Thyroid gland (tissue), 4 donors: ENCODE data around the gene GCK. TPM values are rescaled to one million over a fixed set of nuclear protein-coding genes. Genes with fewer than 3 reads are reported as not detected.

Experiments
- DNase-seq, 2 donors: peaks; one replicate each; pipeline ENCODE4 v3.0.0-alpha.2; 2019
- H3K27ac ChIP-seq, 3 donors: fragments of 200-600 bp; sonication (generic); 1 replicate in 2 of 3; 2 replicates in 1 of 3; pipeline ENCODE4 v1.5.1; 2016 to 2019; ENCODE audit warnings: mild to moderate bottlenecking in 1 of 3, moderate library complexity in 1 of 3
- H3K27me3 ChIP-seq: fragments of 200-600 bp; sonication (generic); one replicate; pipeline ENCODE4 v1.5.1; 2019
- H3K36me3 ChIP-seq, 2 donors: fragments of 200-600 bp; sonication (generic); one replicate each; pipeline ENCODE4 v1.5.1; 2016 to 2019
- H3K4me1 ChIP-seq, 2 donors: fragments of 200-600 bp; sonication (generic); one replicate each; pipeline ENCODE4 v1.5.1; 2017 to 2019
- H3K4me3 ChIP-seq, 3 donors: fragments of 200-600 bp; sonication (generic); replicated peaks in 1 of 3; 1 replicate in 2 of 3; 2 replicates in 1 of 3; pipeline ENCODE4 v1.5.1; 2016; ENCODE audit warnings: mild to moderate bottlenecking in 1 of 3
- H3K9me3 ChIP-seq: fragments of 200-600 bp; sonication (generic); one replicate; pipeline ENCODE4 v1.5.1; 2017
- CTCF ChIP-seq, 6 experiments: fragments of 200-600 bp in 3 of 6; fragments of 450-650 bp in 3 of 6; sonication (generic) in 3 of 6; IDR thresholded peaks; one replicate each; pipeline ENCODE4 v1.5.1; 2016 to 2019; ENCODE audit warnings: antibody characterized with exemption in 6 of 6, mild to moderate bottlenecking in 2 of 6, inconsistent platforms in 1 of 6, moderate library complexity in 1 of 6
- POLR2A ChIP-seq, 2 donors: fragments of 450-650 bp; IDR thresholded peaks; one replicate each; pipeline ENCODE4 v1.6.1; 2017; ENCODE audit warnings: antibody characterized with exemption in 2 of 2, mild to moderate bottlenecking in 2 of 2, moderate library complexity in 1 of 2
- WGBS, 2 donors: methylation state at CpG; one replicate each; pipeline ENCODE4 v1.1.5; 2017; 5-methylcytosine and 5-hydroxymethylcytosine counted together
- intact Hi-C: fragments of 100-400 bp; cut with DNase I; formaldehyde crosslinking; loops from one replicate; pipeline ENCODE4 v1.15.1; 2023
- total RNA-seq, 4 donors: library from RNA; depleted of rRNA; stranded (reverse); fragments of >200 nt; gene quantifications; one replicate each; pipeline ENCODE4 v1.2.3, GENCODE V29; 2016

The GCK gene
- total RNA-seq, 4 donors from 2014 or later, result 0.22 to 0.73 TPM; not detected in 2

GRCh38 chr7:44216521-44217222, 27.4 kb upstream of the GCK start:
- peaks cover 16% of the 10 kb centered on the region in 2 donors for H3K36me3 ChIP-seq
- no peak for DNase-seq
- H3K4me3 ChIP-seq, result no peak overlapping the region
- 74 to 78% methylated on average over 11 to 13 of the region's 13 CpGs for WGBS, 2 donors
- H3K9me3 ChIP-seq, result no peaks in the 10 kb centered on the region
- intact Hi-C loops, result no loop called here
- H3K27me3 ChIP-seq, result no peaks in the 10 kb centered on the region
- TF ChIP-seq POLR2A (IDR thresholded peaks at IDR 0.05) (no peak), CTCF (IDR thresholded peaks at IDR 0.05) (no peak)
- no peak overlapping the region for H3K27ac ChIP-seq
- peaks cover 0 to 6% of the 10 kb centered on the region in 2 donors for H3K4me1 ChIP-seq

GRCh38 chr7:44216019-44216418, 26.8 kb upstream of the GCK start:
- no peak for TF ChIP-seq CTCF (IDR thresholded peaks at IDR 0.05)
- no peak for TF ChIP-seq POLR2A (IDR thresholded peaks at IDR 0.05)
- Histone ChIP-seq H3K4me3 (no peak overlapping the region), H3K4me1 (peaks cover 0 to 6% of the 10 kb centered on the region in 2 donors), H3K27ac (no peak overlapping the region), H3K9me3 (no peaks in the 10 kb centered on the region), H3K27me3 (no peaks in the 10 kb centered on the region), H3K36me3 (peaks cover 22 to 23% of the 10 kb centered on the region in 2 donors)
- peak; percentile 21 to 34 for DNase-seq
- WGBS, 2 donors, result 33 to 66% methylated on average over 6 to 8 of the region's 8 CpGs
- intact Hi-C loops, result no loop called here

- no peak overlapping the region for H3K27ac ChIP-seq
- H3K9me3 ChIP-seq, result no peaks in the 10 kb centered on the region
- H3K4me1 ChIP-seq, result peaks cover 0 to 6% of the 10 kb centered on the region in 2 donors
- TF ChIP-seq POLR2A (IDR thresholded peaks at IDR 0.05) (no peak), CTCF (IDR thresholded peaks at IDR 0.05) (no peak)
- peaks cover 26 to 27% of the 10 kb centered on the region in 2 donors for H3K36me3 ChIP-seq
- WGBS, 2 donors, result 85 to 100% methylated on average over 4 to 5 of the region's 7 CpGs
- intact Hi-C loops, result no loop called here
- no peak overlapping the region for H3K4me3 ChIP-seq
- DNase-seq, result no peak
- no peaks in the 10 kb centered on the region for H3K27me3 ChIP-seq
Observed at GRCh38 chr7:44215531-44215930, 26.3 kb upstream of the GCK start.

- Histone ChIP-seq H3K9me3 (no peaks in the 10 kb centered on the region), H3K27ac (no peak overlapping the region), H3K36me3 (peaks cover 41 to 42% of the 10 kb centered on the region in 2 donors), H3K4me1 (peaks cover 0 to 6% of the 10 kb centered on the region in 2 donors), H3K4me3 (no peak overlapping the region), H3K27me3 (no peaks in the 10 kb centered on the region)
- 82 to 92% methylated on average over 9 of the region's 9 CpGs for WGBS, 2 donors
- intact Hi-C loops, result no loop called here
- no peak for TF ChIP-seq POLR2A (IDR thresholded peaks at IDR 0.05)
- TF ChIP-seq CTCF (IDR thresholded peaks at IDR 0.05), result no peak
- DNase-seq, result no peak
Observed at GRCh38 chr7:44213877-44214388, 24.7 kb upstream of the GCK start.

GRCh38 chr7:44213206-44213876, 24.1 kb upstream of the GCK start:
- Histone ChIP-seq H3K27me3 (no peaks in the 10 kb centered on the region), H3K4me3 (no peak overlapping the region), H3K4me1 (peaks cover 0 to 6% of the 10 kb centered on the region in 2 donors), H3K36me3 (peaks cover 46 to 48% of the 10 kb centered on the region in 2 donors), H3K27ac (no peak overlapping the region), H3K9me3 (no peaks in the 10 kb centered on the region)
- WGBS, 2 donors, result 100% methylated on average over 2 to 3 of the region's 3 CpGs
- TF ChIP-seq POLR2A (IDR thresholded peaks at IDR 0.05), result no peak
- no peak for TF ChIP-seq CTCF (IDR thresholded peaks at IDR 0.05)
- DNase-seq, result no peak
- intact Hi-C loops, result no loop called here
